HG03175 (cell line): ENCODE data around the gene UBE2J1.

ENCODE experiments used
- ATAC-seq: cut with Tn5 transposase; IDR thresholded peaks from one replicate; pipeline ENCODE4 v1.9.1; 2021; ENCODE audit warnings: mild to moderate bottlenecking, moderate library complexity; ENCODE audit not compliant: unreplicated experiment

UBE2J1 gene

GRCh38 chr6:89368107-89368506 is 15.6 kb upstream of the UBE2J1 start:
- no peak for ATAC-seq

DNA sequence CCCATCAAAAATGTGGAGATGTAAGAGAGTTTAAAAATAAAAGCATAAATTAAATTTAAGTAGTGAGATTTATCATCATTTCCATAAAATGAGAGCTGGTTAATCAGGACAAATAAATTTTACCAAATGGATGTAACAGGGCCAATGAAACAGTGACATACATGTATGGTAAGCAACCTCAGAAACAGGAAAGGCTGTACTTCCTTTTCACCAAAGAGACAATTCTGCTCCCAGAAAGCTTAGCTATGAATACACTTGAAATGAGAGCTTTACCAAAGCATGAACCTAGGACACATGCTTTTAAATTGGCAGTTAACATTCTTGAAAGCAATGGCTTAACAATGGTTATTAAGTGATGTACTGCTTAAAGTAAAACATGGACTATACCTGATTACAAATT is 12.1 kb upstream of the UBE2J1 start:
- ATAC-seq: no peak

GRCh38 chr6:89361171-89361570 is 8.6 kb upstream of the UBE2J1 start:
- no peak for ATAC-seq

GRCh38 chr6:89360415-89360999 is 8.0 kb upstream of the UBE2J1 start:
- peak; percentile 47 for ATAC-seq

DNA sequence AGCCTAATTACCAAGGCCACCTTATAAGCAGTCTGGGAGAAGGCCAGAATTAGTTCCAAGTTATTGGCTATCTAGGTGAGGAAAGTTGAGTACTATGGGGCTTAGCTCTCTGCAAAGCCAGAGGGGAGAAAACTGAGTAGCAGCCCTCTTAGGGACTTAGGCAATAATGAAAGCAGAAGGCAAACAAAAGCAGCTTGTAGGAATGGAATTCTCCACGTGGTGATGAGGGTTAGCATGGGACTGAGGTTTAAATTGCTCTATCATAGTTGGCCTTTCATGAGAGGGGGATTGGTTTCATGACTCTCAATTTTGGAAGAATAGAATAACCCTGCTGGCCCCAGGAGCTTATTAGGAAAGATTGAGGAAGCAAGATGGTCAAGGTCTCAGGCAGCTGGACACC is 7.0 kb upstream of the UBE2J1 start:
- ATAC-seq: no peak

DNA sequence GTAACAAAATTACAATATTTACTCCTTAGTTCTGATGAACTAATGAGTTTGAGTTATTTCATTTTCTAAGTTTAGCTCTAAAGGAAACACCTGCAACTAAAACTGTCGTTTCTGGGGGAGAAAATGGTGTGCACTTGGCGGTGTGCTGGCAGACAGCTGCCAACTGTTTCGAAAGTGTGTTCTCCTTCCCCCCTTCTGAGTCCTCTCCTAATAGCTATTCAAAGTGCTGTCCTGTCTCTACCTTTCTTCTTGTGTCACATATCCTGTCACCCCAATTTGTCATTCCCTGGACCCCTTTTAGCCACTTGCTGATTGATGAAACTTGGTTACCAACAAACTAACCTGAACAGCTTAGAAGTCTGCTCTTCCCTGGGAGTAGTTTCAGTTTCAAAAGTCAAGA is 4.9 kb upstream of the UBE2J1 start:
- peak; percentile 50 for ATAC-seq

DNA sequence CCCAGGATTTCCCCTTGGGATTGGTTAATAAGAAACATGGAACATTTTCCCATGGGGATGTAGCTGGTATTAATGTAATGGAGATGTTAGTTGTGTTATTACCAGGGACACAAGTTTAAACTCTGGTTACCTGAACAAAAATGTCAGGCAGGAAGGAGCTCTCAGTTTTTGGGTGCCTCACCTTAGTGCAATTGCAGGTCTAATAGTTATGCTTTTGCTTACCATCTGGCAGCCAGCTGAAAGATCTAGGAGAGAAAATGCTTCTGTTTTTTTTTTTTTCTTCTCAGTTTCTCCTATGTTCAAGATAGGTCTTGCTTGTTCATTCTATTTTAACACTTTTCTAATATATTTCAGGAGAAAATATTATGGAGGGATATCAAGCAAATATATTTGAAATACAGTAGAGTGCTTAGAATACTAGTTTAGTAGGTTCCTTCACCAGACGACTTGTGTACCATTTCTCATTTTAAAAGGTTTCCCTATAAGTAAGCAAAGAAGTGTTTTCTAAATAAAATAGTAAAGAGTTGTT is 4.2 kb upstream of the UBE2J1 start:
- no peak for ATAC-seq

DNA sequence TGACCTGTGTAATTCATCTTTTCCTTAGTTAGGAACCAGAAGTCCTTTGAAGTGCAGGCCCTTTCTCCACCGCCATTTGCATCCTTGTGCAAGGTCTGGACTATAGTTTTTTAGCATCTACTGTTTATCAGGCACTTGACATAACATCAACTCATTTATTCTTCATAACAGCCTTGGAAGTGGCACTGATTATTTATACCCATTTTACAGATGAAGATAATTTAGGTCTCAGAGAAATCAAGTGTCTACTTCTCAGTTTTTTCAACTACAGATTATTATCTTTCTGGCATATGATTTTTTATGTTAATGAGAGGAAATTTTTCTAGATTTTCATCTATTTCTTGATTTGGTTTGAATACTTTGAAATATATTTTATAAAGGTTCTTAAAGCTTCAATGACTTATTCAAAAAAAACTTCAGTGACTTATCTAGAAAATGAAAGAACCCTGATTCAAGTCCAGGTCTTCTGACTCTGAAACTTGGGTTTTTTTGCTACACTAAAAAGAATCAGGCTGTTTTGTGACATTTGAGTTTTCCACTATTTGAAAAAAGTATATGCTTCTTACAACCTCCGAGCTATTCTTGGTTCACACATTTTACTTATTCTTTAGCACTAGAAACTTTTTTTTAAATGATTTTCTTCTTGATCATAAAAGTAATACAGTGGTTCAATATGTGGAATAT is 3.1 kb upstream of the UBE2J1 start:
- no peak for ATAC-seq

DNA sequence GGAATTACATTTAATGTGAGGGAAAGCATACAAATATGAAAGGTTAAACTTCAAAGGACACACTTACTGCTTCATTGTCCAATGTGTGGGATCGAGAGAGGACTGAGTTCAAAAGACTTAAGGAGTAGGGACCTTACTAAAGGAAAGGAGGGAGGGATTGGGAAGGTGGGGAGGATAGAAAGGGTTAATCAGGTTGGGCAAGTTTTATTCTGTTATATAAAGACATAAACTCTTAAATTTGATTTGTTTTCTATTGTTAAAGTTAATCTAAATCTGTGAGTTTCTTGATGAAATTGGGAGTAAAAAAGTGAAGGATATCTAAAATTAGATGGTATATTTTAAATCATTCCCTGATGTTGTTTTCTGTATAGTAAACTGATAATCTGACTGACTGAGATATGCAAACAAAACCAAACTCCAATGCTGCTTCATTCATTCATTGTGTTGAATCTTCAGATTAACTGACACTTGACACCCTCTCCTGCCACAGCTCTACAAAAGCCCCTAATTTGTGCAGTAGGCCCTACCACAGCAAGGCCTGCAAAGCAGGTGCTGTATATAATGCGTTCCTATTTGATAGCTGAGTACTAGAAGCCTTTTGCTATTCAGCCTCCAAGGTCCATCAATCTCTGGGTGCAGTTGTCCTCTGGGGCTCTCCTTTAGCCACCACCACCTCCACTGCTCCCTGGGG is 1.3 kb upstream of the UBE2J1 start:
- peak; percentile 17 for ATAC-seq

DNA sequence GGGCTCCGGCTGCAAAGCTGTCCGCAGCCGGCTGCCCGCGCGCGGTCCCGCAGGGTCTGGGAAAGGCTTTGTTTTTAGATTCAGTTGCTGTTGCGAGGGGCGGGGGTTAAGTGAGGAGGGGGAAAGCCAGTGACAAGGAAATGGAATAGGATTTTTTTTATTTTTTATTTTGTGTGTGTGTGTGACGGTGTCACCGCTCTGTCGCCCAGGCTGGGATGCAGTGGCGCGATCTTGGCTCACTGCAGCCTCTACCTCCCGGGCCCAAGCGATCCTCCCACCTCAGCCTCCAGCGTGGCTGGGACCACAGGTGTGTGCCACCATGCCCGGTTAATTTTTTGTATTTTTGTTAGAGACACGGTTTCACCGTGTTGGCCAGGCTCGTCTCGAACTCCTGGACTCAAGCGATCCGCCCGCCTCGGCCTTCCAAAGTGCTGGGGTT is 615 bp upstream of the UBE2J1 start:
- no peak for ATAC-seq

DNA sequence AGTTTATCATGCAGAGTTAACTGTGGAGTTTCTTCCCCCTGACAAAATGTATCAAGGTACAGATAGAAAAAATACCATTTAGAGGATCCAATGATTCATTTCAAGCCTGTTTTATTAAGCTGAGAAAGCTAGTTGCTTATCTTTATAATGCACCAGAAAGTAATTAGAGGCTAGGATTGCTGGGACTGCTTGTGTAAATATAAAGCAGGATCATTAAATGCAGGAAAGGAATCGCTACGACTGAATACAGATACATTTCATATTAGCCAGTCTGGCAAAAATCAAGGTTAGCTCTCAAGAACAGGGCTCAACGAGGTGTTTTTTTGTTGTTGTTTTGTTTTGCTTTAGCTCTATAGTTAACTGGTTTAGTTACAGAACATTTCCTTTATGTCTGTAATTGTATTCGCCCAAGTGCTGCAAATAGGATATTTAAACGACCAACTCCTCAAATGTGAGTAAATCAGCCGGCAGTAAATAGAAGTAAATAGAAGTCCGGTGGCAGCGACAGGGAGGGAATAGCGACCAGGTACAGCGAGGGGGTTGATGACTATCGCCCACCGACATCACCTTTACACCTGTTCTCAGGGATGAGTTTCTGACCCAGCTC is 748 bp downstream of the UBE2J1 start:
- ATAC-seq: no peak

GRCh38 chr6:89350281-89350966 is 2.1 kb downstream of the UBE2J1 start:
- ATAC-seq: peak; percentile 64

- ATAC-seq: no peak
These were observed 4.2 kb downstream of the UBE2J1 start for GRCh38 chr6:89348372-89348771.

- no peak for ATAC-seq
These were observed 4.7 kb downstream of the UBE2J1 start for GRCh38 chr6:89347825-89348224.

- no peak for ATAC-seq
These were observed 6.1 kb downstream of the UBE2J1 start for GRCh38 chr6:89346433-89346832.

- no peak for ATAC-seq
These were observed 13.0 kb downstream of the UBE2J1 start for GRCh38 chr6:89339565-89339964.

- no peak for ATAC-seq
These were observed 17.4 kb downstream of the UBE2J1 start for GRCh38 chr6:89335164-89335563.

DNA sequence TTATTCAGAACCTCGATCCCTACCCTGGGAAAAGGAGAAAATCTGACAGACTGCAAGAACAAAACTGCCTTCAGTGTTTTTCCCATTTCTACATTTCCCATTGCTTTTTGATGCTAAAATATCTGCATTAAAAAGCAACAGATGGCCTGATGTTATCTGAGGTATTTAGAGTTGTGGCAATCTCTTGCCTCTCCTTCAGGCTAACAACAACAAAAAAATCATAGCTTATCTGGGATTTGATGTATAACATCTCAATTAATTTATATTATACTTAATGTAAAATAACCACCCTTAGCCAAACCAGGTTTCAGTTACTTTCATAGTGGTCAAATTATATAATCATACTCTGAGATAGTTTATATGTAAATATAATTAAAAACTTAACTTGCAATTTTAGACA is 21.6 kb downstream of the UBE2J1 start:
- ATAC-seq: no peak

DNA sequence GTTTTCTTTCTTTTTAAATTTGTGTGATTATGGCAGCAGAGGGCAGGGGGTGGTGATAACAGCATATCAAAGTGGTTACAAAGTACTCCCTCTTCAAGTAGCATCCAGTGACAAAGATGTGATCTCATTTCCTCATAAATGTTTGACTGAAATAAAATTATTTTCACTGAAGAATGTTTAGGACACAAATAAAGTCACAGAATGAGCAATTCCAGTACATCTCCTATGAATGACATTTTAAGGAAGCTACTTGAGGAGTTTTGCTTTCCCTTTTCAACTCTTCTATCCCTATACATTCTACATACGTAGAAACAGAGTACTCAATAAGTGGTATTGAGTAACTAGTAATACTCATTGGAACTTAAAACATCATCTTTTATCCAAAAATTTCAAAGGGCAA is 23.5 kb downstream of the UBE2J1 start:
- ATAC-seq: no peak

GRCh38 chr6:89324304-89324703 is 28.2 kb downstream of the UBE2J1 start:
- no peak for ATAC-seq

- ATAC-seq: no peak
These were observed 29.0 kb downstream of the UBE2J1 start for GRCh38 chr6:89323511-89323971.
